Lower leg skin (tissue), 3 donors: ENCODE data around the gene CA10.

Source experiments
- CTCF ChIP-seq, 3 donors: fragments of 450-650 bp; IDR thresholded peaks; one replicate each; pipeline ENCODE4 v1.5.1; 2016; ENCODE audit warnings: antibody characterized with exemption in 3 of 3, mild to moderate bottlenecking in 3 of 3, moderate library complexity in 2 of 3
- POLR2A ChIP-seq, 2 donors: fragments of 450-650 bp; IDR thresholded peaks; one replicate each; pipeline ENCODE4 v1.6.1; 2016 to 2017; ENCODE audit warnings: antibody characterized with exemption in 2 of 2, mild to moderate bottlenecking in 1 of 2, moderate library complexity in 1 of 2

- no peak for TF ChIP-seq CTCF (IDR thresholded peaks at IDR 0.05)
- TF ChIP-seq POLR2A (IDR thresholded peaks at IDR 0.05) = no peak
These were observed 496.1 kb downstream of the CA10 start for GRCh38 chr17:51662204-51663056.
